SK-N-SH treated with all-trans-retinoic acid at 6 μM for 48 hours (cell line): Measurements from ENCODE around the gene C11orf68.

Experiments
- ARNTL ChIP-seq: fragments of 450-650 bp; formaldehyde crosslinking; IDR thresholded peaks from 2 replicates; pipeline ENCODE4 v1.5.0; 2020; ENCODE audit warnings: low read depth, mild to moderate bottlenecking, moderate library complexity, borderline replicate concordance
- PATZ1 ChIP-seq: fragments of 250-450 bp; sonication (Bioruptor Pico); IDR thresholded peaks from 2 replicates; pipeline ENCODE4 v1.8.0; 2020; ENCODE audit warnings: mild to moderate bottlenecking, moderate library complexity, borderline replicate concordance
- TSHZ2 ChIP-seq: fragments of 250-450 bp; sonication (Bioruptor Pico); IDR thresholded peaks from 2 replicates; pipeline ENCODE4 v1.5.0; 2020; ENCODE audit warnings: mild to moderate bottlenecking, moderate library complexity
- ZC3H10 ChIP-seq: fragments of 250-450 bp; sonication (Bioruptor Pico); IDR thresholded peaks from 2 replicates; pipeline ENCODE4 v1.5.1; 2021; ENCODE audit warnings: mild to moderate bottlenecking, moderate library complexity
- ZFP3 ChIP-seq: fragments of 250-450 bp; sonication (Bioruptor Pico); IDR thresholded peaks from 2 replicates; pipeline ENCODE4 v1.5.0; 2020; ENCODE audit warnings: mild to moderate bottlenecking, moderate library complexity
- ZFP30 ChIP-seq: fragments of 450-650 bp; formaldehyde crosslinking; IDR thresholded peaks from 2 replicates; pipeline ENCODE4 v1.5.0; 2022; ENCODE audit warnings: mild to moderate bottlenecking, moderate library complexity

- TF ChIP-seq ARNTL (CRISPR knock-in tag) (no peak), ZFP30 (CRISPR knock-in tag) (no peak), ZFP3 (CRISPR knock-in tag) (no peak), PATZ1 (CRISPR knock-in tag) (no peak), TSHZ2 (no peak), ZC3H10 (CRISPR knock-in tag) (no peak)
Observed at GRCh38 chr11:65870706-65871681, 47.9 kb downstream of the C11orf68 start.
